Measurements from ENCODE around the gene BABAM2. TPM values are rescaled to one million over a fixed set of nuclear protein-coding genes. Genes with fewer than 3 reads are reported as not detected.
A peak's percentile ranks its signal among the peaks of the same experiment; 100 is the strongest.

BABAM2 gene
- total and polyA plus RNA-seq, 7 donors, result 22.9 to 52.3 (median 25.2) TPM

- no peak for TF ChIP-seq POLR2AphosphoS5 (IDR thresholded peaks at IDR 0.05)
- TF ChIP-seq CTCF (IDR thresholded peaks at IDR 0.05), result no peak
- TF ChIP-seq POLR2A (IDR thresholded peaks at IDR 0.05), result no peak
- TF ChIP-seq EP300 (IDR thresholded peaks at IDR 0.05), result no peak
- Histone ChIP-seq H3K27me3 (no peaks in the 10 kb centered on the region), H3K27ac (peak overlapping the region in 1 of 4 donors; percentile 23), H3K4me3 (no peak overlapping the region), H3K36me3 (no peaks in the 10 kb centered on the region), H3K4me1 (peaks cover 0 to 20% (median 6%) of the 10 kb centered on the region in 4 donors), H3K9me3 (no peaks in the 10 kb centered on the region)
- intact Hi-C loops (cut with DNase I), result no loop called here
- no peak for DNase-seq
Measured at GRCh38 chr2:27855476-27855875, 35.1 kb upstream of the BABAM2 start.

GRCh38 chr2:27856386-27856785, 34.1 kb upstream of the BABAM2 start:
- no peak for TF ChIP-seq POLR2AphosphoS5 (IDR thresholded peaks at IDR 0.05)
- no peak for TF ChIP-seq EP300 (IDR thresholded peaks at IDR 0.05)
- intact Hi-C loops (cut with DNase I), result no loop called here
- WGBS, 2 donors, result 85 to 91% methylated on average over 3 of the region's 3 CpGs

DNA sequence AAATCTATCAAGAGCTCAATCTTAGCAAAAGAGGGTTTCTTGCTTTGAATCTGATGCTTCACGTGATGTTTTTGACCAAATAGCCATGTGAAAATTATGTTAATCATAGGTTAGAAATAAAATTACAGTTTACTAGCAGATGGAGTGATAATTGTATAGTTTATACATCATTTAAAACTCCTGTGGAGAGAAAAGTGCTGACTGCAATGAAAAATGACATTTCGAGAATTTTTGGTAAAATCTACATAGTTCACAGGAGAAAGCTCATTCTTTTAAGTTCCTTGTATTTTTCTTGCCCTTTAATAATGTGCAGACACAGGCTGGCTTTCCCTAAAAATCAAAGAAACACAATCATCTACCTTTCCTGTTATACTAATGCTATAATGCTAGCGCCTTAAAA, 33.6 kb upstream of the BABAM2 start:
- intact Hi-C loops (cut with DNase I), result no loop called here
- Histone ChIP-seq H3K27me3 (no peaks in the 10 kb centered on the region), H3K36me3 (no peaks in the 10 kb centered on the region), H3K4me1 (peaks cover 0 to 20% (median 6%) of the 10 kb centered on the region in 4 donors), H3K4me3 (no peak overlapping the region), H3K9me3 (no peaks in the 10 kb centered on the region), H3K27ac (no peak overlapping the region)
- DNase-seq, result no peak
- TF ChIP-seq EP300 (IDR thresholded peaks at IDR 0.05), result no peak
- TF ChIP-seq POLR2A (IDR thresholded peaks at IDR 0.05), result no peak
- no peak for TF ChIP-seq POLR2AphosphoS5 (IDR thresholded peaks at IDR 0.05)
- no peak for TF ChIP-seq CTCF (IDR thresholded peaks at IDR 0.05)
- WGBS, 2 donors, result 94 to 95% methylated on average over 3 of the region's 3 CpGs

More at GRCh38 chr2:27856386-27856785, 34.1 kb upstream of the BABAM2 start:
- no peaks in the 10 kb centered on the region for H3K9me3 ChIP-seq
- DNase-seq, result no peak
- no peaks in the 10 kb centered on the region for H3K27me3 ChIP-seq
- no peak overlapping the region for H3K27ac ChIP-seq
- peaks cover 0 to 20% (median 6%) of the 10 kb centered on the region in 4 donors for H3K4me1 ChIP-seq
- H3K36me3 ChIP-seq, result no peaks in the 10 kb centered on the region
- no peak overlapping the region for H3K4me3 ChIP-seq

- WGBS, 2 donors, result 93 to 94% methylated on average over 4 of the region's 4 CpGs
- Histone ChIP-seq H3K4me3 (no peak overlapping the region), H3K27ac (no peak overlapping the region), H3K4me1 (peaks cover 0 to 20% (median 6%) of the 10 kb centered on the region in 4 donors), H3K9me3 (no peaks in the 10 kb centered on the region), H3K36me3 (no peaks in the 10 kb centered on the region), H3K27me3 (no peaks in the 10 kb centered on the region)
- no peak for TF ChIP-seq POLR2AphosphoS5 (IDR thresholded peaks at IDR 0.05)
- TF ChIP-seq EP300 (IDR thresholded peaks at IDR 0.05), result no peak
- TF ChIP-seq POLR2A (IDR thresholded peaks at IDR 0.05), result no peak
- TF ChIP-seq CTCF (IDR thresholded peaks at IDR 0.05), result no peak
- intact Hi-C loops (cut with DNase I), result no loop called here
- no peak for DNase-seq
Measured at GRCh38 chr2:27857417-27858172, 32.9 kb upstream of the BABAM2 start.

DNA sequence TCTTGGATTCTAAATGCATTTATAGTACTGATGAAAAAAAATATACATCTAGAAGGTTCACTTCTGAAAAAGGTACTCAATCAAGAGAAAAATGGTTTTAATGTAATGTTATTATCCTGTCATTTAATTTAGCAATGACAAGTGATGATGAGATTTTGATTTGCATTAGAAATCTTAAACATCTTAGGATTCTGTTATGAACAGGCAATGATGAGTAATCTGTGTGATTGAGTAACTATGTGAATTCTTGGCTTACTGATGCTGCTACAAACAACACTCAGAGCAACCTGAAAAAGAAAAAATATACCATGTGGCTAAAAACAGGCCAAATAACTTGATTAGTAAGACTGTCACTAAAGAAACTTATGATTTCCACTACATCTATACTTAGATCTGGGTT, 30.4 kb upstream of the BABAM2 start:
- Histone ChIP-seq H3K27ac (no peak overlapping the region), H3K9me3 (no peaks in the 10 kb centered on the region), H3K4me3 (no peak overlapping the region), H3K36me3 (no peaks in the 10 kb centered on the region), H3K4me1 (peaks cover 0 to 7% (median 0%) of the 10 kb centered on the region in 4 donors), H3K27me3 (no peaks in the 10 kb centered on the region)
- intact Hi-C loops (cut with DNase I), result no loop called here
- no peak for DNase-seq
- TF ChIP-seq EP300 (IDR thresholded peaks at IDR 0.05), result no peak
- TF ChIP-seq CTCF (IDR thresholded peaks at IDR 0.05), result no peak
- no peak for TF ChIP-seq POLR2A (IDR thresholded peaks at IDR 0.05)
- no peak for TF ChIP-seq POLR2AphosphoS5 (IDR thresholded peaks at IDR 0.05)

Measured in sigmoid colon (tissue), 7 donors.